ENCODE results near the gene PGA5.
"Not testable (repeated sequence)": the region's sequence is repeated elsewhere in the genome, so short reads cannot be mapped to it uniquely, and the experiment has no call there.

The PGA5 gene

GRCh38 chr11:61198361-61198760 is 42.6 kb upstream of the PGA5 start (continued):
- TF ChIP-seq CSRNP3 (CRISPR knock-in tag; IDR thresholded peaks at IDR 0.05) = no peak
- TF ChIP-seq ZNF70 (CRISPR knock-in tag; IDR thresholded peaks at IDR 0.05) = no peak

- TF ChIP-seq PPARA (CRISPR knock-in tag; IDR thresholded peaks at IDR 0.05; ENCODE audit: borderline replicate concordance) = no peak
- TF ChIP-seq ZC3H10 (CRISPR knock-in tag; IDR thresholded peaks at IDR 0.05) = no peak
- TF ChIP-seq CSDC2 (CRISPR knock-in tag; IDR thresholded peaks at IDR 0.05) = no peak
- TF ChIP-seq CREB5 (CRISPR knock-in tag; IDR thresholded peaks at IDR 0.05; ENCODE audit: low read depth) = no peak
- TF ChIP-seq ZNF70 (CRISPR knock-in tag; IDR thresholded peaks at IDR 0.05) = no peak
- TF ChIP-seq ZNF8 (CRISPR knock-in tag; IDR thresholded peaks at IDR 0.05) = no peak
- TF ChIP-seq ZNF565 (CRISPR knock-in tag; conservative IDR thresholded peaks at IDR 0.05; ENCODE audit: low read depth) = no peak
- TF ChIP-seq GLIS3 (CRISPR knock-in tag; IDR thresholded peaks at IDR 0.05) = no peak
- no peak for TF ChIP-seq PATZ1 (CRISPR knock-in tag; IDR thresholded peaks at IDR 0.05; ENCODE audit: borderline replicate concordance)
- TF ChIP-seq ESRRG (CRISPR knock-in tag; IDR thresholded peaks at IDR 0.05) = no peak
- no peak for TF ChIP-seq OSR1 (CRISPR knock-in tag; IDR thresholded peaks at IDR 0.05)
- no peak for TF ChIP-seq ISL1 (CRISPR knock-in tag; IDR thresholded peaks at IDR 0.05)
Measured at GRCh38 chr11:61198948-61199523, 41.9 kb upstream of the PGA5 start.

GRCh38 chr11:61201476-61201875 is 39.5 kb upstream of the PGA5 start:
- no peak for ATAC-seq
- no peak for TF ChIP-seq TOX (CRISPR knock-in tag; IDR thresholded peaks at IDR 0.05; ENCODE audit: borderline replicate concordance)
- no peak for TF ChIP-seq RARB (CRISPR knock-in tag; IDR thresholded peaks at IDR 0.05)
- no peak for TF ChIP-seq TCF4 (CRISPR knock-in tag; IDR thresholded peaks at IDR 0.05; ENCODE audit: borderline replicate concordance)
- no peak for TF ChIP-seq ZNF565 (CRISPR knock-in tag; conservative IDR thresholded peaks at IDR 0.05; ENCODE audit: low read depth)
- TF ChIP-seq BACH2 (CRISPR knock-in tag; IDR thresholded peaks at IDR 0.05; ENCODE audit: borderline replicate concordance) = no peak

More at GRCh38 chr11:61198948-61199523, 41.9 kb upstream of the PGA5 start:
- ATAC-seq = no peak

GRCh38 chr11:61202950-61203746 is 37.8 kb upstream of the PGA5 start, which contains the start of gene PGA3:
TSS of gene PGA3 (plus strand) at chr11:61203515. CDS start at chr11:61203565, 50 bp downstream.
- ATAC-seq = not testable (repeated sequence)

- not testable (repeated sequence) for ATAC-seq
Measured at GRCh38 chr11:61203873-61204272, 37.1 kb upstream of the PGA5 start.

GRCh38 chr11:61204502-61205059 is 36.4 kb upstream of the PGA5 start:
- ATAC-seq = not testable (repeated sequence)

- peak; percentile 78 for ATAC-seq
Measured at GRCh38 chr11:61207636-61208310, 33.2 kb upstream of the PGA5 start.

- not testable (repeated sequence) for ATAC-seq
Measured at GRCh38 chr11:61210629-61211028, 30.3 kb upstream of the PGA5 start.

GRCh38 chr11:61211327-61211952 is 29.5 kb upstream of the PGA5 start:
- ATAC-seq = not testable (repeated sequence)

GRCh38 chr11:61212202-61212601 is 28.8 kb upstream of the PGA5 start:
- ATAC-seq = not testable (repeated sequence)

- not testable (repeated sequence) for ATAC-seq
Measured at GRCh38 chr11:61213711-61214324, 27.2 kb upstream of the PGA5 start.
